ENCODE measurements around the gene EIPR1.

GRCh38 chr2:3355951-3356569 is 21.6 kb downstream of the EIPR1 start:
- TF ChIP-seq CTCF (optimal IDR thresholded peaks at IDR 0.05 in 1 of 3, IDR thresholded peaks at IDR 0.05 in 1 of 3, conservative IDR thresholded peaks at IDR 0.05 in 1 of 3; ENCODE audit: extremely low read depth in 1 of 3, insufficient read depth in 2 of 3, low read length in 3 of 3) (no peak), EZH2 (IDR thresholded peaks at IDR 0.05; ENCODE audit: low read length) (no peak)
